ENCODE measurements around the gene MOCOS.
"Not testable (repeated sequence)": the region's sequence is repeated elsewhere in the genome, so short reads cannot be mapped to it uniquely, and the experiment has no call there.

Gene MOCOS

DNA sequence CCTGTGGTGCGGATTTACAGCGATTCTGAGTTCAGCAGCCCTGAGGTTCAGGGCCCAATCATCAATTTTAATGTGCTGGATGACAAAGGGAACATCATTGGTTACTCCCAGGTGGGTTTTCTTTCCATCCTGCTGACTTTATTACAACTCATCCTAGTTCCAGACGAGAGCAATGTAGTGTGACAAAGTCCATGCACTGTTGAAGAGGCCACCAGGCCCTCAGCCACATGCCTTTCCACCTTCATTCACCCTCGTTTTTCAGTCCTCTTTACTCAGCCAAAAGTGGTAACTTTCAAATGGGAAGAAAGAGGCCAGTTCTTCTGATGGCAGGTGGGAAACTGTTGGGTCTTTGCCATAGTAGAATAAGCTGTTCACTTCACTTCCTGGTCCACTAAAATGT is 17.9 kb downstream of the MOCOS start:
- Histone ChIP-seq H3K9me2 (replicated peaks; ENCODE audit: control insufficient read depth, low read length) (no peaks in the 10 kb centered on the region), H3K9me3 (ENCODE audit: control insufficient read depth, insufficient read depth, low read length) (peaks cover 15% of the 10 kb centered on the region), H4K20me1 (ENCODE audit: control insufficient read depth, insufficient read depth, low read depth, low read length) (no peaks in the 10 kb centered on the region), H3K4me2 (ENCODE audit: low read length) (no peak overlapping the region), H3K4me1 (ENCODE audit: control insufficient read depth, low read length) (peaks cover 12% of the 10 kb centered on the region), H3K4me3 (ENCODE audit: low read length) (no peak overlapping the region), H3K79me2 (ENCODE audit: control insufficient read depth, low read length) (no peaks in the 10 kb centered on the region), H3F3A (ENCODE audit: control insufficient read depth, insufficient read depth) (no peaks in the 10 kb centered on the region), H3K27me3 (ENCODE audit: control insufficient read depth, low read length) (no peaks in the 10 kb centered on the region), H3K27ac (ENCODE audit: low read depth, low read length) (no peak overlapping the region), H3K36me3 (ENCODE audit: control insufficient read depth, low read length) (no peaks in the 10 kb centered on the region)
- no peak for TF ChIP-seq EZH2phosphoT487 (IDR thresholded peaks at IDR 0.05; ENCODE audit: borderline replicate concordance, low read length)
- TF ChIP-seq, protein P1, sequence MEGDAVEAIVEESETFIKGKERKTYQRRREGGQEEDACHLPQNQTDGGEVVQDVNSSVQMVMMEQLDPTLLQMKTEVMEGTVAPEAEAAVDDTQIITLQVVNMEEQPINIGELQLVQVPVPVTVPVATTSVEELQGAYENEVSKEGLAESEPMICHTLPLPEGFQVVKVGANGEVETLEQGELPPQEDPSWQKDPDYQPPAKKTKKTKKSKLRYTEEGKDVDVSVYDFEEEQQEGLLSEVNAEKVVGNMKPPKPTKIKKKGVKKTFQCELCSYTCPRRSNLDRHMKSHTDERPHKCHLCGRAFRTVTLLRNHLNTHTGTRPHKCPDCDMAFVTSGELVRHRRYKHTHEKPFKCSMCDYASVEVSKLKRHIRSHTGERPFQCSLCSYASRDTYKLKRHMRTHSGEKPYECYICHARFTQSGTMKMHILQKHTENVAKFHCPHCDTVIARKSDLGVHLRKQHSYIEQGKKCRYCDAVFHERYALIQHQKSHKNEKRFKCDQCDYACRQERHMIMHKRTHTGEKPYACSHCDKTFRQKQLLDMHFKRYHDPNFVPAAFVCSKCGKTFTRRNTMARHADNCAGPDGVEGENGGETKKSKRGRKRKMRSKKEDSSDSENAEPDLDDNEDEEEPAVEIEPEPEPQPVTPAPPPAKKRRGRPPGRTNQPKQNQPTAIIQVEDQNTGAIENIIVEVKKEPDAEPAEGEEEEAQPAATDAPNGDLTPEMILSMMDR (IDR thresholded peaks at IDR 0.05; ENCODE audit: low read depth, low read length, poor library complexity, severe bottlenecking), result no peak

DNA sequence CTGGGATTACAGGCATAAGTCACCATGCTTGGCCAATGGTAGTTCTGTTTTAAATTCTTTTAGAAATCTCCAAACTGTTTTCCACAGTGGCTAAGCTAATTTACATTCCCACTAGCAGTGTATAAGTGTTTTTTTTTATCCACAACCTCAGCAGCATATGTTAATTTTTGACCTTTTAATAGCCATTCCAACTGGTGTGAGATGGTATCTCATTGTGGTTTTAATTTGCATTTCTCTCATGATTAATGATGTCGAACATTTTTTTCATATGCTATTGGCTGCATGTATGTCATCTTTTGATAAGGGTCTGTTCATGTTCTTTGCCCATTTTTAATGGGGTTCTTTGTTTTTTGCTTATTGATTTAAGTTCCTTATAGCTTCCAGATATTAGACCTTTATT is 20.0 kb downstream of the MOCOS start:
- H4K20me1 ChIP-seq (ENCODE audit: control insufficient read depth, insufficient read depth, low read depth, low read length), result no peaks in the 10 kb centered on the region
- H3K27me3 ChIP-seq (ENCODE audit: control insufficient read depth, low read length), result no peaks in the 10 kb centered on the region
- no peaks in the 10 kb centered on the region for H3K9me2 ChIP-seq (replicated peaks; ENCODE audit: control insufficient read depth, low read length)
- no peaks in the 10 kb centered on the region for H3K79me2 ChIP-seq (ENCODE audit: control insufficient read depth, low read length)
- H3F3A ChIP-seq (ENCODE audit: control insufficient read depth, insufficient read depth), result no peaks in the 10 kb centered on the region
- H3K4me3 ChIP-seq (ENCODE audit: low read length), result no peak overlapping the region
- peaks cover 15% of the 10 kb centered on the region for H3K9me3 ChIP-seq (ENCODE audit: control insufficient read depth, insufficient read depth, low read length)
- H3K27ac ChIP-seq (ENCODE audit: low read depth, low read length), result no peak overlapping the region
- peak overlapping the region; percentile 23; the same call in 1 of the 2 replicates for H3K4me2 ChIP-seq (ENCODE audit: low read length)
- no peak for TF ChIP-seq EZH2phosphoT487 (IDR thresholded peaks at IDR 0.05; ENCODE audit: borderline replicate concordance, low read length)
- TF ChIP-seq, protein P1 (IDR thresholded peaks at IDR 0.05; ENCODE audit: low read depth, low read length, poor library complexity, severe bottlenecking), result no peak
- no peaks in the 10 kb centered on the region for H3K36me3 ChIP-seq (ENCODE audit: control insufficient read depth, low read length)
- peaks cover 12% of the 10 kb centered on the region for H3K4me1 ChIP-seq (ENCODE audit: control insufficient read depth, low read length)

DNA sequence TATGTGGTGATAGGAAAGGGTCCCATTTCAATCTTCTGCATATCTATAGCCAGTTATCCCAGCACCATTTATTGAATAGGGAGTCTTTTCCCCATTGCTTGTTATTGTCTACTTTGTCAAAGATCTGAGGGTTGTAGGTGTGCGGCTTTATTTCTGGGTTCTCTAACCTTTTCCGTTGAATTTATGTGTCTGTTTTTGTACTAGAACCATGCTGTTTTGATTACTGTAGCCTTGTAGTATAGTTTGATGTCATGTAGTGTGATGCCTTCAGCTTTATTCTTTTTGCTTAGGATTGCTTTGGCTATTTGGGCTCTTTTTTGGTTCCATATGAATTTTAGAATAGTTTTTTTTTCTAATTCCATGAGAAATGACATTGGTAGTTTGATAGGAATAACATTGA is 20.7 kb downstream of the MOCOS start:
- H3K79me2 ChIP-seq (ENCODE audit: control insufficient read depth, low read length); H3K4me2 ChIP-seq (ENCODE audit: low read length); H3F3A ChIP-seq (ENCODE audit: control insufficient read depth, insufficient read depth); H3K36me3 ChIP-seq (ENCODE audit: control insufficient read depth, low read length); H4K20me1 ChIP-seq (ENCODE audit: control insufficient read depth, insufficient read depth, low read depth, low read length); H3K4me3 ChIP-seq (ENCODE audit: low read length); H3K27me3 ChIP-seq (ENCODE audit: control insufficient read depth, low read length); H3K27ac ChIP-seq (ENCODE audit: low read depth, low read length); H3K9me2 ChIP-seq (replicated peaks; ENCODE audit: control insufficient read depth, low read length): not testable (repeated sequence)
- peaks cover 15% of the 10 kb centered on the region for H3K9me3 ChIP-seq (ENCODE audit: control insufficient read depth, insufficient read depth, low read length)
- H3K4me1 ChIP-seq (ENCODE audit: control insufficient read depth, low read length), result peaks cover 12% of the 10 kb centered on the region

DNA sequence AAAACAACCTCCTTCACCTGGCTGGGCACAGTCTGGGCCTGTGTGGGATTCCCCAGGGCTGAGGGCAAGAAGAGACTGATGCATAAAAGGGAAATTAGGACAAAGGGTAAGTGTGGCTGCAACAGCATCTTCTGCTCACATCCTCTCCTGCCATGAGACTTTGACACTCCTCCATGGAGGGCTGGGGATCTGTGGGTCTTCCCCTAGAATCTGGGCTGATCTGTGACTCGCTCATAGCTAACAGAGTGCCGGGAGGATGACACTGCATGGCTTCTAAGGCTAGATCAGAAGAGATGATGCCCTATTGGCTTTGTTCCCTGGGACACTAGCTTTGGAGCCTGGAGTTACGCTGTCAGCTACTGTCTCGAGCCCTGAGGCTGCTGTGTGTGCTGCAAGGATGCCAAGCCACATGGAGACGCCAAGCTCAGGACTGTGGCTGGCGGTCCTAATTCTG is 24.3 kb downstream of the MOCOS start:
- H3K36me3 ChIP-seq (ENCODE audit: control insufficient read depth, low read length), result no peaks in the 10 kb centered on the region
- no peaks in the 10 kb centered on the region for H3K9me2 ChIP-seq (replicated peaks; ENCODE audit: control insufficient read depth, low read length)
- H3F3A ChIP-seq (ENCODE audit: control insufficient read depth, insufficient read depth), result no peaks in the 10 kb centered on the region
- H3K4me1 ChIP-seq (ENCODE audit: control insufficient read depth, low read length), result peaks cover 12% of the 10 kb centered on the region
- no peak overlapping the region for H3K4me3 ChIP-seq (ENCODE audit: low read length)
- peaks cover 15% of the 10 kb centered on the region for H3K9me3 ChIP-seq (ENCODE audit: control insufficient read depth, insufficient read depth, low read length)
- no peak overlapping the region for H3K27ac ChIP-seq (ENCODE audit: low read depth, low read length)
- H4K20me1 ChIP-seq (ENCODE audit: control insufficient read depth, insufficient read depth, low read depth, low read length), result no peaks in the 10 kb centered on the region
- 0 out of 2 replicates have a peak, but pooled peaks cover 2% of the 10 kb centered on the region for H3K27me3 ChIP-seq (ENCODE audit: control insufficient read depth, low read length)
- no peaks in the 10 kb centered on the region for H3K79me2 ChIP-seq (ENCODE audit: control insufficient read depth, low read length)
- no peak overlapping the region for H3K4me2 ChIP-seq (ENCODE audit: low read length)
- TF ChIP-seq EZH2phosphoT487 (IDR thresholded peaks at IDR 0.05; ENCODE audit: borderline replicate concordance, low read length), result no peak
- TF ChIP-seq, protein P1 (IDR thresholded peaks at IDR 0.05; ENCODE audit: low read depth, low read length, poor library complexity, severe bottlenecking), result no peak
